ENCODE results near the gene ALDH1L2.

DNA sequence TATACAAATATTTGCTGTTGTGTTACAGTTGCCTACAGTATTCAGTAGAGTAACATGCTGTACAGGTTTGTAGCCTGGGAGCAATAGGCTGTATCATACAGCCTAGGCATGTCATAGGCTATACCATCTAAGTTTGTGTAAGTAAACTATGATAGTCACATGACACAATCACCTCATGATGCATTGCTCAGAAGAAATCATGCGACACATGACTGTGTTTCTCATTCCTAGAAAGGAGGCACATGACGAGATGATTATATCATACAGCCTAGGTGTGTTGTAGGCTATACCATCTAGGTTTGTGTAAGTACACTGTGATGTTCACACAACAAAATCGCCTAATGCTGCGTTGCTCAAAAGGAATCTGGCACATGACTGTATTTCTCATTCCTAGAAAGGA lies 66.2 kb downstream of the ALDH1L2 start:
- no peak for TF ChIP-seq POLR2A (IDR thresholded peaks at IDR 0.05)
- TF ChIP-seq, protein P1, sequence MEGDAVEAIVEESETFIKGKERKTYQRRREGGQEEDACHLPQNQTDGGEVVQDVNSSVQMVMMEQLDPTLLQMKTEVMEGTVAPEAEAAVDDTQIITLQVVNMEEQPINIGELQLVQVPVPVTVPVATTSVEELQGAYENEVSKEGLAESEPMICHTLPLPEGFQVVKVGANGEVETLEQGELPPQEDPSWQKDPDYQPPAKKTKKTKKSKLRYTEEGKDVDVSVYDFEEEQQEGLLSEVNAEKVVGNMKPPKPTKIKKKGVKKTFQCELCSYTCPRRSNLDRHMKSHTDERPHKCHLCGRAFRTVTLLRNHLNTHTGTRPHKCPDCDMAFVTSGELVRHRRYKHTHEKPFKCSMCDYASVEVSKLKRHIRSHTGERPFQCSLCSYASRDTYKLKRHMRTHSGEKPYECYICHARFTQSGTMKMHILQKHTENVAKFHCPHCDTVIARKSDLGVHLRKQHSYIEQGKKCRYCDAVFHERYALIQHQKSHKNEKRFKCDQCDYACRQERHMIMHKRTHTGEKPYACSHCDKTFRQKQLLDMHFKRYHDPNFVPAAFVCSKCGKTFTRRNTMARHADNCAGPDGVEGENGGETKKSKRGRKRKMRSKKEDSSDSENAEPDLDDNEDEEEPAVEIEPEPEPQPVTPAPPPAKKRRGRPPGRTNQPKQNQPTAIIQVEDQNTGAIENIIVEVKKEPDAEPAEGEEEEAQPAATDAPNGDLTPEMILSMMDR (IDR thresholded peaks at IDR 0.05): no peak

Measured in suprapubic skin (tissue), 3 donors.